Measurements from ENCODE around the gene PCDH15.

The PCDH15 gene

DNA sequence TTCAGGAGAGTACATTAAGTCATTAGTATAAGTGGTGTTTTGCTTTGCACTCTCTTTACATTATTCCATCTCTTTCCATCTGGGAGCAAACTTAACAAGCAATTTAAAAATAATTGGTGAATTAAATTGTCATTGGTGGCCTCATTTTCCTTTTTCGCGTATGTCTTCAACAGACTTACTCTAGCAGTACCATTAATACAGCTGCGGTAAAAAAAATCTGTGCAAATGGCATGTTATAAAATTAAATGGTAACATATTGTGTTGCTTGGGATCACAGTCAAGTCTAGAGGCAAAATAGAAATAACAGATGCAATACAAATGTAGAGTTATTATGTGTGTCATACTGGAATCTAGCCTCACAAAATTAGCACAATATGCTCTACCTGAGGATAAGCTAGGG lies 322.4 kb downstream of the PCDH15 start:
- Histone ChIP-seq H3K27ac (ENCODE audit: low read length) (no peak overlapping the region), H3K4me1 (ENCODE audit: insufficient read depth, low read length) (no peaks in the 10 kb centered on the region), H3K9me3 (ENCODE audit: insufficient read depth, low read length, severe bottlenecking) (no peaks in the 10 kb centered on the region), H3K4me2 (ENCODE audit: insufficient read depth, low read length) (no peak overlapping the region), H3K79me2 (ENCODE audit: insufficient read depth, low read length) (no peaks in the 10 kb centered on the region), H3K9ac (ENCODE audit: low read depth, low read length) (no peak overlapping the region), H3K36me3 (ENCODE audit: insufficient read depth, low read length) (no peaks in the 10 kb centered on the region), H2AFZ (ENCODE audit: low read depth, low read length) (no peak overlapping the region), H3K27me3 (ENCODE audit: insufficient read depth, low read length, poor library complexity) (no peaks in the 10 kb centered on the region), H3K4me3 (ENCODE audit: low read depth in 1 of 2, low read length in 2 of 2) (no peak overlapping the region), H4K20me1 (ENCODE audit: insufficient read depth, low read length) (no peaks in the 10 kb centered on the region)
- ATAC-seq (ENCODE audit: insufficient read depth, low read depth) (no peak), DNase-seq (no peak)
- no peak for TF ChIP-seq EZH2 (IDR thresholded peaks at IDR 0.05; ENCODE audit: borderline replicate concordance, low read depth, low read length, severe bottlenecking)
- TF ChIP-seq CTCF (IDR thresholded peaks at IDR 0.05; ENCODE audit: borderline replicate concordance, extremely low read depth, low read length, poor library complexity, severe bottlenecking): no peak

- H3K9me3 ChIP-seq (ENCODE audit: insufficient read depth, low read length, severe bottlenecking): no peaks in the 10 kb centered on the region
- H3K79me2 ChIP-seq (ENCODE audit: insufficient read depth, low read length): no peaks in the 10 kb centered on the region
- H4K20me1 ChIP-seq (ENCODE audit: insufficient read depth, low read length): no peaks in the 10 kb centered on the region
- H3K4me3 ChIP-seq (ENCODE audit: low read depth in 1 of 2, low read length in 2 of 2): no peak overlapping the region
- no peak for TF ChIP-seq CTCF (IDR thresholded peaks at IDR 0.05; ENCODE audit: borderline replicate concordance, extremely low read depth, low read length, poor library complexity, severe bottlenecking)
- no peak for TF ChIP-seq EZH2 (IDR thresholded peaks at IDR 0.05; ENCODE audit: borderline replicate concordance, low read depth, low read length, severe bottlenecking)
- DNase-seq: no peak
- no peak overlapping the region for H3K4me2 ChIP-seq (ENCODE audit: insufficient read depth, low read length)
- no peak overlapping the region for H3K9ac ChIP-seq (ENCODE audit: low read depth, low read length)
- no peak overlapping the region for H3K27ac ChIP-seq (ENCODE audit: low read length)
- no peak for ATAC-seq (ENCODE audit: insufficient read depth, low read depth)
- no peak overlapping the region for H2AFZ ChIP-seq (ENCODE audit: low read depth, low read length)
- no peaks in the 10 kb centered on the region for H3K4me1 ChIP-seq (ENCODE audit: insufficient read depth, low read length)
- H3K36me3 ChIP-seq (ENCODE audit: insufficient read depth, low read length): no peaks in the 10 kb centered on the region
- H3K27me3 ChIP-seq (ENCODE audit: insufficient read depth, low read length, poor library complexity): no peaks in the 10 kb centered on the region
Observed at GRCh38 chr10:54477738-54478137, 323.3 kb downstream of the PCDH15 start.

DNA sequence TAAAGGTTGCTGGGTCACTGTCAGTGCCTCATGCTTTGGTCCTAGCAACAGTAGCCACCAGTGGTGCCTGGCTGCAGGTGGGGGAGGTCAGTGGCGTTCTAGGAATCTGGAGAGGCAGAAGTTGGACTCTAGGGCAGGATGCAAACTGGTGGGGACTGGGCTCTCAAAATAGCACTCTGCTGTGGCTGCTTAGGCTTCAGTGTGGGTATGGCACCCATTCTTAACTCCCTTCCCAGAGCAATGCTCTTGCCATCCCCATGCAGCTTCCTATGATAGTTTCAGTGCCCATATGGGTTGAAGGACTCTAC lies 330.8 kb downstream of the PCDH15 start:
- H3K27ac ChIP-seq (ENCODE audit: low read length): no peak overlapping the region
- ATAC-seq (ENCODE audit: insufficient read depth, low read depth) (no peak), DNase-seq (no peak)
- no peaks in the 10 kb centered on the region for H3K79me2 ChIP-seq (ENCODE audit: insufficient read depth, low read length)
- H3K4me3 ChIP-seq (ENCODE audit: low read depth in 1 of 2, low read length in 2 of 2): 0 out of 4 replicates have a peak overlapping the region, but pooled peaks of 1 of the 2 experiments have one; percentile 20
- H3K9me3 ChIP-seq (ENCODE audit: insufficient read depth, low read length, severe bottlenecking): peaks cover 2% of the 10 kb centered on the region
- H3K36me3 ChIP-seq (ENCODE audit: insufficient read depth, low read length): no peaks in the 10 kb centered on the region
- H3K27me3 ChIP-seq (ENCODE audit: insufficient read depth, low read length, poor library complexity): no peaks in the 10 kb centered on the region
- no peak overlapping the region; the same call in 1 of the 2 replicates for H3K4me2 ChIP-seq (ENCODE audit: insufficient read depth, low read length)
- TF ChIP-seq EZH2 (IDR thresholded peaks at IDR 0.05; ENCODE audit: borderline replicate concordance, low read depth, low read length, severe bottlenecking) (no peak), CTCF (IDR thresholded peaks at IDR 0.05; ENCODE audit: borderline replicate concordance, extremely low read depth, low read length, poor library complexity, severe bottlenecking) (no peak)
- no peak overlapping the region for H3K9ac ChIP-seq (ENCODE audit: low read depth, low read length)
- no peaks in the 10 kb centered on the region for H4K20me1 ChIP-seq (ENCODE audit: insufficient read depth, low read length)
- H2AFZ ChIP-seq (ENCODE audit: low read depth, low read length): no peak overlapping the region
- H3K4me1 ChIP-seq (ENCODE audit: insufficient read depth, low read length): no peaks in the 10 kb centered on the region

All from DND-41 (cell line).